T follicular helper cell (primary cell): Measurements from ENCODE around the gene SPNS2.

Experiments used
- DNase-seq: peaks from one replicate; pipeline ENCODE4 v3.0.0-alpha.2; 2020; ENCODE audit warnings: low read depth
- total RNA-seq, 2 experiments: gene quantifications; one replicate each; lab custom pipeline; 2026; lab: John Stamatoyannopoulos, UW

The SPNS2 gene
- total RNA-seq = 0.09 to 0.30 reads per million in 2 experiments

- peak; percentile 44 for DNase-seq
Observed at GRCh38 chr17:4498461-4499397, at the start of gene SPNS2. SPNS2 (plus strand) TSS chr17:4498881; CDS start chr17:4499048, 167 bp downstream.

GRCh38 chr17:4449736-4450135 lies 48.9 kb upstream of the SPNS2 start:
- no peak for DNase-seq

DNA sequence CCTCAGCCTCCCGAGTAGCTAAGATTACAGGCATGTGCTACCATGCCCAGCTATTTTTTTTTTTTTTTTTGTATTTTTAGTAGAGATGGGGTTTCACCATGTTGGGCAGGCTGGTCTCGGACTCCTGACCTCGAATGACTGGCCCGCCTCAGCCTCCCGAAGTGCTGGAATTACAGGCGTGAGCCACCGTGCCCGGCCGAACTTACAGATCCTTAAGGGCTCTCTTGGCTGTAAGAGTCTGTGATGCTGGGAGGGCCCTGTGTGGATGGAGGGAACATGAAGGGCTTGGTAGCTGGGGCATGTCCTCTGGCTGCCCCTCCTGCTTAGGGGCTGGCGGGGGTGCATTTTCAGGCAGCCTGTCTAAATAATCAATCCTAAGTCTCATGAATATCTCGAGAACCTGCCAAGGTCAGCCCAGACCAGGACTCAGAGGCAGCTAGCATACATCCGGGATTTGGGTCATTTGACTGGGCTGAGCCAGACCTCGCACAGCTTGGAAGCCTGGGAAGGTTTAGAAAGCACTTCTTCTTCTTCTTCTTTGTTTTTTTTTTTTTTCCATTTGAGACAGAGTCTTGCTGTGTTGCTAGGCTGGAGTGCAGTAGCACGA lies 47.9 kb upstream of the SPNS2 start:
- DNase-seq = no peak

GRCh38 chr17:4453812-4454591 lies 44.7 kb upstream of the SPNS2 start:
- no peak for DNase-seq

GRCh38 chr17:4460661-4461060 lies 38.0 kb upstream of the SPNS2 start:
- no peak for DNase-seq

- DNase-seq = no peak
Observed at GRCh38 chr17:4463818-4464476, 34.7 kb upstream of the SPNS2 start.

DNA sequence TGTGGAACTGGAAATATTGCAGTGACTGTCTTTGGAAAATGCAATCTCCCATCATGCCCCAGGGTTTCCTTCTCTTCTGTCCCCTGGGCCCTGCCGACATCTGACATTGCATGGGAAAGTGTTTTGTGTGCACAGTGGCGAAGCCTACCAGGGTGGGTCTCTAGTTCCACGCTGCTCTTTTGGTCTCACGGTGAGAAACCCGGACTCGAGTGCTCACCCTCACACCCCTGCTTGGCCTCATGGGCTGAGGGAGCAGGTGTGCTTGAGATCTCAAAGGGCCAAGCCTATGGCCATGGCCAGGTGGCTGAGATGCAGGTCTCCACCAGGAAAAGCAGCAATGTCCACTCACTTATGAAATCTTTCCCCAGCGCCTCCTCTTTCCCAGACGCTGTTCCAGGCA lies 32.9 kb upstream of the SPNS2 start:
- DNase-seq = no peak

DNA sequence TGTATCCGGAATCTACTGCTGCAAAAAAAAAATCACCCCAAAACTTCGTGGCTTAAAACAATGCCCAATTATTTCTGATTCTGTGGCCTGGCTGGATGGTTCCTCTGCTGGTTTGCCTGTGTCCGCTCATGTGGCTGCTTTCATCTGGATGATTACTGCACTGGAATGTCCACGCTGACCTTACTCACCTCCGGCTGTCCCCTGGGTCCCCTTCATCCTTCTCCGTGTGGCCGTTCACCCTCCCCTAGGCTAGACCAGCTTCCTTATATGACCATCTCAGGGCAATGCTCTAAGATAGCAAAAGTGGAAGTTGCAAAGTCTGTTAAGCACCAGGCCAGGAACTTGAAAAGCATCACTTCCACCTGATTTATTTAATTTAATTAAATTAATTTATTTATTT lies 31.4 kb upstream of the SPNS2 start:
- DNase-seq = no peak

DNA sequence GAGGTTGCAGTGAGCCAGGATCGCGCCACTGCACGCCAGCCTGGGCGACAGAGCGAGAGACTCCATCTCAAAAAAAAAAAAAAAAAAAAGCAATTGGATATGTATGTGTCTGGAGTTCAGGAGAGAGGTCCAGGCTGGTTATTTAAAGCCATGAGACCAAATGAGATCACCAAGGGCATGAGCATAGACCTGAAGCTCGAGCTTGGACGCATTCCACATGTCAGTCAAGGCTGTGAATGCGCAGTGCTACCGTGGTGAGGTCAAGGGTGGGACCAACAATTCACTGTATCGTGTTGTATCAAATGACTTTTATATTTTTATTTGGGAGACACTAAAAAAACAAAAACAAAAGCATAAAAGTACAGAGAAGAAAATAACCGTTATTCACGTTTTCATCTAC lies 29.1 kb upstream of the SPNS2 start:
- DNase-seq = no peak

GRCh38 chr17:4472286-4472685 lies 26.4 kb upstream of the SPNS2 start:
- no peak for DNase-seq

DNA sequence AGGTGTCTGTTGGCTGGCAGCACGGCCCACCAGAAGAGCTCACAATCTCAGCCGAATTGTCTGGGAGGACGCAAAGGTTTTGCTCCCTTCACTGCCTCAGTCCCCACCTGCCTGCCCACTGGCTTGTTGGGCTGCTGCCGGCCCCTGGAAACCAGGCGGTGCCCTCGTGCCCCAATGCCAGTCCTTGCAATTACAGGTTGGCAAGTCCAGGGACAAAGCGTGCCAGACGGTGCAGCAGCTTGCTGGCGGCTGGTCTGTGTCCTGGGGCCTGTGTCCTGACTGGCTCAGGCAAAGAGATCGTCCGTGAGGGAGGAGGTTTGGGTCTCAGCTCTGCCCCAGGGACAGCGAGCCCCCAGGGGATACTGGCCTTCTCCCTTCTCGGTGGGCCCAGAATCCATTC lies 24.6 kb upstream of the SPNS2 start:
- DNase-seq = no peak

GRCh38 chr17:4475001-4475400 lies 23.7 kb upstream of the SPNS2 start:
- no peak for DNase-seq

GRCh38 chr17:4475463-4475862 lies 23.2 kb upstream of the SPNS2 start:
- DNase-seq = no peak

GRCh38 chr17:4476017-4476416 lies 22.7 kb upstream of the SPNS2 start:
- no peak for DNase-seq

DNA sequence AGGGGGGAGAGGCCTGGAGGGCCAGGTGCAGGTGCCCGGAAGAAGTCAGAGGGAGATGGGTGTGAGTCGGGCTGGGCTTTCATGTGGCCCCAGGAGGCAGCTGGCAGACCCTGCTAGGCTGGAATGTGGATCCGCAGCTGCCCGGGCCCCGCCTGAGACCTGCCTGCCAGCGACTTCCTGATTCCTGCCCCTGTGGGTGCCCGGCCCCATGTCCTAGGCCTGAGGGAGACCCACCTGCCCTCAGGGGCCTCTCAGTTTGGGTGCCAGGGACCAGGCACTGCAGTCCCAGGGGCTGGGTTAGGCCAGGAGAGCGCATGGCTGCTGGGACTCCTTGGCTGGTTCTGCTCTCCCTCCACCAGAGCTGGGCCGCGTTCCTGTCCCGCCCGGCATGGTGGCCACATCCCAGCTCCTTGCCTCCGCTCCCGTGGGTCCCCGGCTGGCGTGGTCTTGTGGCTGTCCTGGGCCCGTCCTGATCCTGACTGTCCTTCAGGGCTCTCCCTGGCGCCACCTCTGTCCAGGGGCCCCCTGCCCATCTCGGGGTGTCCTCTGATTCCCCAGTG lies 22.1 kb upstream of the SPNS2 start:
- no peak for DNase-seq

GRCh38 chr17:4477255-4477791 lies 21.4 kb upstream of the SPNS2 start:
- no peak for DNase-seq

- no peak for DNase-seq
Observed at GRCh38 chr17:4478318-4478830, 20.3 kb upstream of the SPNS2 start.

DNA sequence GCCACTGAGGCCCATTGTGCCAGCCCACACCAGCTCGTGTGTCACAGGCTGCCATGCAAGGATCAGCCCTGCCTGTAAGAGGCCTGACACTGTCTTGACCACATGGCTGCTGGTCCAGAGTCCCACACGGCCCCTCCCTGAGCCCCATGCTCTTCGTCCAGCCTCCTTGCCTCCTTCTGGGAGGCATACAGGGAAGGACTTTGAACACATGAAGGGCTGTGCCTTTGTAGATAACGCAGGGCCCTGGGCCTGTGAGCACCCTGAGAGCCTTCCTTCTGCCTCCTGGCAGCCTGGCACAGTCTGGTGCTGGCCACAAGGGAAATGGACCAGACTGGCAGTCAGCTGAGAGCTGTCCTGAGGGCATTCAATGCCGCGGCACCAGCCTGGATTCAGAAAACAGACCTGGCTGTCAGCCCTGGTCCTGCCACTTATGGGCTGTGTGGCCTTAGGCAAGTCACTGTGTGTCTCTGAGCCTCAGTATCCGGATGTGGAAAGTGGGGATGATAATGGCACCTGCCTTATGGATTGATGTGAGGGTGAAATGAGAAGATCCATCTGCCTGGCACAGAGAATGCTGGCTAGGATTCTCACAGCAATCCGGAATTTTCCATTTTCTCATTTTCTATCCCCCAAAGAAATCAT lies 19.2 kb upstream of the SPNS2 start:
- no peak for DNase-seq

- DNase-seq = no peak
Observed at GRCh38 chr17:4479982-4480751, 18.5 kb upstream of the SPNS2 start.
